Measurements from ENCODE around the gene LTBP2. TPM values are rescaled to one million over a fixed set of nuclear protein-coding genes. Genes with fewer than 3 reads are reported as not detected.
A peak's percentile ranks its signal among the peaks of the same experiment; 100 is the strongest.
"Not testable (repeated sequence)": the region's sequence is repeated elsewhere in the genome, so short reads cannot be mapped to it uniquely, and the experiment has no call there.

The LTBP2 gene
- total RNA-seq, 1 donor: 493 TPM

DNA sequence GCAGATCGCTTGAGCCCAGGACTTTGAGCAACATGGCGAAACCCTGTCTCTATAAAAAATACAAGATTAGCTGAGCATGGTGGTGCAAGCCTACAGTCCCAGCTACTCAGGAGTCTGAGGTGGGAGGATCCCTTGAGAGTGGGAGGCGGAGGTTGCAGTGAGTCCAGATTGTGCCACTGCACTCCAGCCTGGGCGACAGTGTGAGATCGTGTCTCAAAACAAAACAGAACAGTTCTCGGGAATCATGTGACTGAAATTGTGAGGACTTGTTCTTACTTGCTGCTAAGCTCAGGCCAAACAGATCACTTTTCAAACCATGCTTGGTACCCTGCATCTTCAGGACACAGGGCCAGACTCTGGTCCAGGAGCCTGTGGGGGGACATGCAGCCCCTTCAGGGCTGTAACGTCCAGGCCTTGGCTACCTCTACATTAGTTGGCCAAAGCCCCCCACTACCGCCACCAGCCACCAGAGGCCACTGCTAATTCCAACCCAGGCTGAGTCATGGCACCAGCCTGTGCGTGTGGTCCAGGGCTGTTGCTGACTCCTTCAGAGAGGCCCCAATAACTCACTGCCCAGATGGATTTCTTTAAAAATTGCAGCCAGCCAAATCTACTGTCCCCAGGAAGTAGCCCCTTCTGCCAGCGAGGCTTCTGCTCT lies 152.6 kb downstream of the LTBP2 start:
- DNase-seq (ENCODE audit: insufficient read length, low spot score, missing footprints): peak; percentile 90
- Histone ChIP-seq H3K79me2 (ENCODE audit: insufficient read depth, low read length) (no peaks in the 10 kb centered on the region), H3K4me3 (ENCODE audit: insufficient read depth, low read length) (no peak overlapping the region), H4K20me1 (ENCODE audit: insufficient read depth, low read length) (no peaks in the 10 kb centered on the region), H3K27me3 (ENCODE audit: insufficient read depth, low read length) (peaks cover 31% of the 10 kb centered on the region), H3K36me3 (ENCODE audit: insufficient read depth, low read length) (no peaks in the 10 kb centered on the region), H3K4me2 (ENCODE audit: insufficient read depth, low read length) (no peak overlapping the region), H3K4me1 (ENCODE audit: insufficient read depth, low read length) (peaks cover 3% of the 10 kb centered on the region), H3K27ac (ENCODE audit: low read depth, low read length) (no peak overlapping the region), H3K9me3 (ENCODE audit: low read depth, low read length) (no peaks in the 10 kb centered on the region), H2AFZ (ENCODE audit: low read length) (no peak overlapping the region)
- TF ChIP-seq CTCF (IDR thresholded peaks at IDR 0.05; ENCODE audit: extremely low read depth, low read depth, low read length): peak; percentile 83

DNA sequence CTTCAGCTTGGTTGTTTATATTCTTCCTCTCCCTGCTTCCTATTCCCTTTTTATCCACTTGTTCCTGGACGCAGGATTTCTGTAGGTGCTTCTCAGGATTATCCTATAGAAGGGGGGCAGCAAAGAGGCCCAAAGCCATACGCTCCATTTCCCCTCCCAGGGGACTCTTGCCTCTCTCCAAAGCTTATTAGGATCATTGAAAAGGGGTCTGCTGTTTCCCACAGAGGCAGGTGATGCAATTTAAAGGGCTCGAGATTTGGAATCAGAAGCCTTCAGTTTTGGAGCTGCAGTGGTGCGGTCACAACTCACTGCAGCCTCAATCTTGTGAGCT lies 154.5 kb downstream of the LTBP2 start:
- H3K36me3 ChIP-seq (ENCODE audit: insufficient read depth, low read length): no peaks in the 10 kb centered on the region
- H4K20me1 ChIP-seq (ENCODE audit: insufficient read depth, low read length): no peaks in the 10 kb centered on the region
- peaks cover 3% of the 10 kb centered on the region for H3K4me1 ChIP-seq (ENCODE audit: insufficient read depth, low read length)
- H3K4me3 ChIP-seq (ENCODE audit: insufficient read depth, low read length): no peak overlapping the region
- DNase-seq (ENCODE audit: insufficient read length, low spot score, missing footprints): no peak
- H3K27me3 ChIP-seq (ENCODE audit: insufficient read depth, low read length): peaks cover 25% of the 10 kb centered on the region
- H3K4me2 ChIP-seq (ENCODE audit: insufficient read depth, low read length): no peak overlapping the region
- H3K79me2 ChIP-seq (ENCODE audit: insufficient read depth, low read length): no peaks in the 10 kb centered on the region
- no peaks in the 10 kb centered on the region for H3K9me3 ChIP-seq (ENCODE audit: low read depth, low read length)
- no peak for TF ChIP-seq CTCF (IDR thresholded peaks at IDR 0.05; ENCODE audit: extremely low read depth, low read depth, low read length)
- no peak overlapping the region for H2AFZ ChIP-seq (ENCODE audit: low read length)
- H3K27ac ChIP-seq (ENCODE audit: low read depth, low read length): no peak overlapping the region

DNA sequence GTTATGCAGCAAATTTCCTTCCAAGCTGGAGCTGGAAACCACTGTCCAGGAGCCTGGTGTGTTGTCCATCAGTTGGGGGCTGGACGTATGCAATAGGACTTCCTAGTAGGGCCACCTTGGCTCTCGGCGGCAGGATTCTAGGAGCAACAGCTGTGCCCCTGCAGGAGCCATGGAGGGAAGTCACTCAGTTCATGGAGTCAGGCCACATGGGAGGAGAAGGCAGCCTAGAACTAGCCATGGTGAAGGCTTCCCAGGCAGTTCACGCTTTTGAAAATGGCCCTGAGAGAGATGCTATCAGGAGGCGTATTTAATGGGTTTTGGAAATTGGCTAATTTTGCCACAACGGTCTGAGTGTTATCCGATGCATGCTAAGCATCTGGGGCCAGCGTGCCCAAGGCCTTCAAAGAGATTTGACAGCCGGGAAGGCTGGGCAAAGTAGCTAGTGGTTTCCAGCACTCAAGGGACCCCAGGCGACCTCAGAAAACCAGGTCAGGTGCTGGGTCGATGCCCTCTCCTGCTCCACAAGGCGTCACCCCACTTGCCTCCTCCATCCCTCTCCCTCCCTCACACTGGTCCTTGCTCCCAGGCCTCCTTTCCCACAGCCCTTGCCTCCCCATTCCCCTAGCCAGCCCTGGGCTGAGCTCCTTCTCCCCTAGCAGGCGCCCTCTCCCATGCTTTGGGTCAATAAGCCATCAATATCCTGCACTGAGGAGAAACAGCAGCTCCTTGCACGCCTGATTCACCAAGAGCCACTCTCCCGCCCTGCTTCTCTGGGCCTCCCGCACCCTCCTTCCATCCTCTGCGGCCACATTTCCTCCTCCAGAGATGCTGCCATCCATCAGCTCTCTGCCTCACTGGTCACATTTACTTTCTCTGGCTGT lies 155.1 kb downstream of the LTBP2 start:
- no peaks in the 10 kb centered on the region for H3K79me2 ChIP-seq (ENCODE audit: insufficient read depth, low read length)
- no peak overlapping the region for H3K27ac ChIP-seq (ENCODE audit: low read depth, low read length)
- H2AFZ ChIP-seq (ENCODE audit: low read length): no peak overlapping the region
- no peaks in the 10 kb centered on the region for H3K36me3 ChIP-seq (ENCODE audit: insufficient read depth, low read length)
- H3K4me1 ChIP-seq (ENCODE audit: insufficient read depth, low read length): peaks cover 3% of the 10 kb centered on the region
- H3K4me3 ChIP-seq (ENCODE audit: insufficient read depth, low read length): no peak overlapping the region
- no peak for TF ChIP-seq CTCF (IDR thresholded peaks at IDR 0.05; ENCODE audit: extremely low read depth, low read depth, low read length)
- H4K20me1 ChIP-seq (ENCODE audit: insufficient read depth, low read length): no peaks in the 10 kb centered on the region
- peaks cover 22% of the 10 kb centered on the region for H3K27me3 ChIP-seq (ENCODE audit: insufficient read depth, low read length)
- H3K9me3 ChIP-seq (ENCODE audit: low read depth, low read length): no peaks in the 10 kb centered on the region
- H3K4me2 ChIP-seq (ENCODE audit: insufficient read depth, low read length): no peak overlapping the region
- no peak for DNase-seq (ENCODE audit: insufficient read length, low spot score, missing footprints)

DNA sequence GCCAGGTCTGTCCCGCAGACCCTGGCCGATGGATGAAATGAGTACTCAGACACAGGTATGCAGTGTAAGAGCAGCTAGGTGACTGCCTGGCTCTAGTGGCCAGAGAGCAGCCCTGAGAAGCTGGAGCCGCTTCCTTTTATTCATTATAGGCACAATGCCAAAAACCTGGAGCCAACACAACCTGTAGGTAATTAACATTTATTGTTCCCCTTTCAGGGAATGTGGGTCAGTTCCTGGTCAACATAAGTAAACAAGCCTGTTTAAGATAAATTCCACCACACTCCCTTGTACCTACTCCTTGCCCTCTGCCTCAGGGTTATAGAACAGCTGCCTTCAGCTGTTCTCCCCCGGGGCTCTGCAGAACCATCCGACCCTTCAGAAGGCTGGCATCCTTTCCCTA lies 157.6 kb downstream of the LTBP2 start:
- not testable (repeated sequence) for H3K4me2 ChIP-seq (ENCODE audit: insufficient read depth, low read length); H3K27ac ChIP-seq (ENCODE audit: low read depth, low read length); DNase-seq (ENCODE audit: insufficient read length, low spot score, missing footprints); H2AFZ ChIP-seq (ENCODE audit: low read length); H4K20me1 ChIP-seq (ENCODE audit: insufficient read depth, low read length); H3K4me1 ChIP-seq (ENCODE audit: insufficient read depth, low read length); H3K9me3 ChIP-seq (ENCODE audit: low read depth, low read length); H3K4me3 ChIP-seq (ENCODE audit: insufficient read depth, low read length); H3K79me2 ChIP-seq (ENCODE audit: insufficient read depth, low read length); H3K36me3 ChIP-seq (ENCODE audit: insufficient read depth, low read length)
- peaks cover 22% of the 10 kb centered on the region for H3K27me3 ChIP-seq (ENCODE audit: insufficient read depth, low read length)

Other genes with a start within 250 kb of the LTBP2 start
- gene SYNDIG1L, start 186.0 kb downstream of the LTBP2 start, total RNA-seq: not detected in 2 replicates
- 266 and 291 TPM in 2 replicates for gene NPC2, start 118.9 kb downstream of the LTBP2 start, total RNA-seq
- 8.7 and 18.6 TPM in 2 replicates for gene ISCA2, start 118.5 kb downstream of the LTBP2 start, total RNA-seq
- gene AREL1, start 100.8 kb upstream of the LTBP2 start, total RNA-seq: 27.9 and 29.2 TPM in 2 replicates
- 33.3 and 35.1 TPM in 2 replicates for gene FCF1, start 100.9 kb upstream of the LTBP2 start, total RNA-seq
- gene YLPM1, start 151.1 kb upstream of the LTBP2 start, total RNA-seq: 39.8 and 41.5 TPM in 2 replicates

Data from osteoblast (primary cell).